ENCODE data around the gene DHX36. TPM values are rescaled to one million over a fixed set of nuclear protein-coding genes. Genes with fewer than 3 reads are reported as not detected.
A peak's percentile ranks its signal among the peaks of the same experiment; 100 is the strongest.

Gene DHX36
- polyA plus RNA-seq, 3 donors: 4.7 to 31.5 (median 5.7) TPM

DNA sequence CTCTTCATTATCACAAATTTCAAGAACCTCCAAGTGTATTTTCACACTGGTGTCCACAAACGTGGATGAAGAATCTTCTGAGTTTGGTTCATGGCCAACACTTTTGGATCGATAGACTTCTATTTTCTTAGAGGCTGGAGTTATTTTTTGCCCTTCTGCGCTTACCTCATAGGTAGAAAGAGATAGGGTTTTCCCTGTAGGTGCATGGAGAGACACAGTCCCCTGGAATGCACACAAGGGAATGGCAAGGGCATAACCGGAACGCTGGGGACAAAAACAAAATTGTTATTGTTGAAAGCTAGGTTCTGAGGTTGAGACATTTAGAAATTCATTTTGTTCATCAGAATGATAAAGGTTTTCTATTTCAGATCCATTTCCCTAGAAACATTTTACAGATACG, 13.7 kb upstream of the DHX36 start:
- H3K4me1 ChIP-seq (ENCODE audit: control insufficient read depth in 1 of 2, insufficient read depth in 2 of 2, low read length in 2 of 2): no peaks in the 10 kb centered on the region
- intact Hi-C loops (cut with micrococcal nuclease): loop anchor here (10.0 kb wide), 2 partner anchors 987 to 1367 kb away; no protein-coding TSS in a partner anchor
- H3K36me3 ChIP-seq (replicated peaks in 1 of 2; ENCODE audit: control insufficient read depth in 1 of 2, insufficient read depth in 2 of 2, low read length in 2 of 2): no peaks in the 10 kb centered on the region
- no peaks in the 10 kb centered on the region for H3K27me3 ChIP-seq (ENCODE audit: control insufficient read depth in 2 of 2, insufficient read depth in 2 of 2, low read length in 2 of 2)
- no peak overlapping the region for H3K4me2 ChIP-seq (replicated peaks; ENCODE audit: extremely low read depth, low read length, poor library complexity, severe bottlenecking)
- H4K20me1 ChIP-seq (ENCODE audit: insufficient read depth, low read length): no peaks in the 10 kb centered on the region
- Mint-ChIP-seq H3K27me3 (ENCODE audit: low read depth in 3 of 3) (peaks cover 0 to 2% (median 0%) of the 10 kb centered on the region in 3 donors), H3K27ac (no peak overlapping the region), H3K36me3 (no peaks in the 10 kb centered on the region), H3K9me3 (peaks cover 0 to 3% (median 0%) of the 10 kb centered on the region in 7 donors), H3K4me1 (peaks cover 3% of the 10 kb centered on the region), H3K4me3 (no peak overlapping the region)
- 96% methylated on average over 3 of the region's 6 CpGs for WGBS (ENCODE audit: insufficient coverage)
- H3K27ac ChIP-seq (ENCODE audit: low read depth in 1 of 2, low read length in 2 of 2): no peak overlapping the region
- no peak overlapping the region for H3K9ac ChIP-seq (ENCODE audit: insufficient read depth, low read length, poor library complexity, severe bottlenecking)
- H3K9me3 ChIP-seq (replicated peaks in 1 of 2; ENCODE audit: control insufficient read depth in 1 of 2, insufficient read depth in 1 of 2, low read length in 2 of 2): no peaks in the 10 kb centered on the region
- H2AFZ ChIP-seq (ENCODE audit: insufficient read depth, low read depth, low read length, poor library complexity, severe bottlenecking): no peak overlapping the region
- no peaks in the 10 kb centered on the region for H3K79me2 ChIP-seq (ENCODE audit: insufficient read depth, low read length)
- H3K4me3 ChIP-seq (replicated peaks in 1 of 3; ENCODE audit: low read depth in 2 of 3, low read length in 3 of 3): no peak overlapping the region
- TF ChIP-seq, protein P1, sequence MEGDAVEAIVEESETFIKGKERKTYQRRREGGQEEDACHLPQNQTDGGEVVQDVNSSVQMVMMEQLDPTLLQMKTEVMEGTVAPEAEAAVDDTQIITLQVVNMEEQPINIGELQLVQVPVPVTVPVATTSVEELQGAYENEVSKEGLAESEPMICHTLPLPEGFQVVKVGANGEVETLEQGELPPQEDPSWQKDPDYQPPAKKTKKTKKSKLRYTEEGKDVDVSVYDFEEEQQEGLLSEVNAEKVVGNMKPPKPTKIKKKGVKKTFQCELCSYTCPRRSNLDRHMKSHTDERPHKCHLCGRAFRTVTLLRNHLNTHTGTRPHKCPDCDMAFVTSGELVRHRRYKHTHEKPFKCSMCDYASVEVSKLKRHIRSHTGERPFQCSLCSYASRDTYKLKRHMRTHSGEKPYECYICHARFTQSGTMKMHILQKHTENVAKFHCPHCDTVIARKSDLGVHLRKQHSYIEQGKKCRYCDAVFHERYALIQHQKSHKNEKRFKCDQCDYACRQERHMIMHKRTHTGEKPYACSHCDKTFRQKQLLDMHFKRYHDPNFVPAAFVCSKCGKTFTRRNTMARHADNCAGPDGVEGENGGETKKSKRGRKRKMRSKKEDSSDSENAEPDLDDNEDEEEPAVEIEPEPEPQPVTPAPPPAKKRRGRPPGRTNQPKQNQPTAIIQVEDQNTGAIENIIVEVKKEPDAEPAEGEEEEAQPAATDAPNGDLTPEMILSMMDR (IDR thresholded peaks at IDR 0.05): no peak
- no peak for DNase-seq

DNA sequence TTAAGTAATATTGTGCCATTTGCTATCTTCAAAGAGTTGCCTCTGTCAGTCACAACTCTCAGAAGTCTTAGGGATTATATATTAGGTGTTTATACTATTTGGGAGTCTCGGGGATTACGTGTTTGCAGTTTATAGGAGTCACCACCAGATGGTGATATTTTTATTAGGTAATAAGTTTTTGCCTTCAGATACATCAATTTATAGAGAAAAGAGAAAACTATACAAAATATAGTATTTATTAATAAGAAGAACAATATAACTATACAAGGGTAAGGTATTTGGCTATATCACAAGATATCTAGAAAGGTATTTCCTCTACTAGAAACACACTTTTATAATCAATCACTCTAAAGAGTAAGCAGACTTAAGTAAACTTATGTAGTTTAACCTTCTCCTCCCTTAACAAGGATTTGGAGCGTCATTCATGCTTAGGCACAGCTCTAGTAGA, 10.7 kb upstream of the DHX36 start:
- Mint-ChIP-seq H3K36me3 (no peaks in the 10 kb centered on the region), H3K9me3 (no peaks in the 10 kb centered on the region), H3K27ac (no peak overlapping the region), H3K4me3 (no peak overlapping the region), H3K27me3 (ENCODE audit: low read depth in 3 of 3) (no peaks in the 10 kb centered on the region), H3K4me1 (peaks cover 3% of the 10 kb centered on the region)
- intact Hi-C loops (cut with micrococcal nuclease): loop anchor here (10.0 kb wide), 2 partner anchors 990 to 1370 kb away; no protein-coding TSS in a partner anchor
- H3K27ac ChIP-seq (ENCODE audit: low read depth in 1 of 2, low read length in 2 of 2): no peak overlapping the region
- H3K9me3 ChIP-seq (replicated peaks in 1 of 2; ENCODE audit: control insufficient read depth in 1 of 2, insufficient read depth in 1 of 2, low read length in 2 of 2): no peaks in the 10 kb centered on the region
- H4K20me1 ChIP-seq (ENCODE audit: insufficient read depth, low read length): no peaks in the 10 kb centered on the region
- 80% methylated on average over 1 of the region's 3 CpGs for WGBS (ENCODE audit: insufficient coverage)
- H3K9ac ChIP-seq (ENCODE audit: insufficient read depth, low read length, poor library complexity, severe bottlenecking): no peak overlapping the region
- no peak overlapping the region for H3K4me3 ChIP-seq (replicated peaks in 1 of 3; ENCODE audit: low read depth in 2 of 3, low read length in 3 of 3)
- H3K79me2 ChIP-seq (ENCODE audit: insufficient read depth, low read length): no peaks in the 10 kb centered on the region
- no peak overlapping the region for H3K4me2 ChIP-seq (replicated peaks; ENCODE audit: extremely low read depth, low read length, poor library complexity, severe bottlenecking)
- TF ChIP-seq, protein P1 (IDR thresholded peaks at IDR 0.05): peak; percentile 82
- H3K27me3 ChIP-seq (ENCODE audit: control insufficient read depth in 2 of 2, insufficient read depth in 2 of 2, low read length in 2 of 2): no peaks in the 10 kb centered on the region
- no peak overlapping the region for H2AFZ ChIP-seq (ENCODE audit: insufficient read depth, low read depth, low read length, poor library complexity, severe bottlenecking)
- H3K36me3 ChIP-seq (replicated peaks in 1 of 2; ENCODE audit: control insufficient read depth in 1 of 2, insufficient read depth in 2 of 2, low read length in 2 of 2): no peaks in the 10 kb centered on the region
- DNase-seq: peak; percentile 7 to 49 (median 29)
- H3K4me1 ChIP-seq (ENCODE audit: control insufficient read depth in 1 of 2, insufficient read depth in 2 of 2, low read length in 2 of 2): no peaks in the 10 kb centered on the region

All from CD14-positive monocyte (primary cell).